Spleen (tissue), 11 donors: ENCODE data around the gene TCEA2. TPM values are rescaled to one million over a fixed set of nuclear protein-coding genes. Genes with fewer than 3 reads are reported as not detected.
A peak's percentile ranks its signal among the peaks of the same experiment; 100 is the strongest.

Experiments
- DNase-seq: peaks from one replicate; pipeline ENCODE4 v3.0.0-alpha.2; 2020
- H3K27ac ChIP-seq, 8 donors: fragments of 200-600 bp; sonication (generic) in 7 of 8; 1 replicate in 4 of 8; 2 replicates in 4 of 8; pipeline versions ENCODE4 v1.5.0 to v1.8.0; 2016 to 2021; ENCODE audit warnings: inconsistent platforms in 4 of 8, mild to moderate bottlenecking in 4 of 8, moderate library complexity in 1 of 8
- H3K27me3 ChIP-seq, 7 donors: fragments of 200-600 bp; sonication (generic) in 6 of 7; replicated peaks in 1 of 7; 1 replicate in 4 of 7; 2 replicates in 3 of 7; pipeline versions ENCODE4 v1.5.0 to v1.8.0; 2016 to 2021; ENCODE audit warnings: inconsistent platforms in 3 of 7, mild to moderate bottlenecking in 1 of 7
- H3K36me3 ChIP-seq, 6 donors: fragments of 200-600 bp; sonication (generic) in 5 of 6; 1 replicate in 4 of 6; 2 replicates in 2 of 6; pipeline versions ENCODE4 v1.5.0 to v1.8.0; 2016 to 2021; ENCODE audit warnings: inconsistent platforms in 2 of 6
- H3K4me1 ChIP-seq, 6 donors: fragments of 200-600 bp; sonication (generic) in 5 of 6; 1 replicate in 3 of 6; 2 replicates in 3 of 6; pipeline versions ENCODE4 v1.5.0 to v1.8.0; 2016 to 2021; ENCODE audit warnings: inconsistent platforms in 3 of 6
- H3K4me3 ChIP-seq, 8 donors: fragments of 200-600 bp; sonication (generic) in 7 of 8; 1 replicate in 4 of 8; 2 replicates in 4 of 8; pipeline versions ENCODE4 v1.5.0 to v1.8.0; 2016 to 2021; ENCODE audit warnings: inconsistent platforms in 4 of 8, mild to moderate bottlenecking in 4 of 8, moderate library complexity in 2 of 8
- H3K9me3 ChIP-seq, 8 donors: fragments of 200-600 bp; sonication (generic) in 7 of 8; 1 replicate in 4 of 8; 2 replicates in 4 of 8; pipeline versions ENCODE4 v1.5.0 to v1.8.0; 2016 to 2021; ENCODE audit warnings: inconsistent platforms in 4 of 8
- CTCF ChIP-seq, 11 experiments: fragments of 200-600 bp in 7 of 11; fragments of 450-650 bp in 4 of 11; sonication (generic) in 4 of 11; IDR thresholded peaks in 8 of 11; conservative IDR thresholded peaks in 3 of 11; 1 replicate in 7 of 11; 2 replicates in 4 of 11; pipeline versions ENCODE4 v1.4.0 to v1.8.0; 2016 to 2021; ENCODE audit warnings: antibody characterized with exemption in 11 of 11, inconsistent platforms in 4 of 11, mild to moderate bottlenecking in 1 of 11
- POLR2A ChIP-seq, 3 donors: fragments of 450-650 bp; IDR thresholded peaks; one replicate each; pipeline ENCODE4 v1.5.1; 2017; ENCODE audit warnings: antibody characterized with exemption in 3 of 3, mild to moderate bottlenecking in 1 of 3
- POLR2AphosphoS5 ChIP-seq, 3 donors: sonication (generic); formaldehyde crosslinking; IDR thresholded peaks; one replicate each; pipeline ENCODE4 v1.5.1; 2017; ENCODE audit warnings: antibody characterized with exemption in 3 of 3
- WGBS, 5 donors: extraction: QIAGEN DNeasy Blood & Tissue Kit in 3 of 5; methylation state at CpG; one replicate each; pipeline versions ENCODE4 v1.1.5 to v1.1.7; 2013 to 2018; 5-methylcytosine and 5-hydroxymethylcytosine counted together
- intact Hi-C: fragments of 100-400 bp; cut with DNase I; formaldehyde crosslinking; loops from one replicate; pipeline ENCODE4 v1.15.0; 2023; ENCODE audit warnings: low total_unique reads
- polyA plus RNA-seq, 3 donors: library from polyadenylated mRNA; stranded (reverse); fragments of 200-250 nt; gene quantifications; one replicate each; pipeline ENCODE4 v1.2.1, GENCODE V29; 2013
- total RNA-seq, 7 donors: library from RNA; depleted of rRNA in 3 of 7; stranded (reverse); fragments of >200 nt in 3 of 7; fragmentation: NEBNext Ultra II Directional in 4 of 7; extraction: Animal tissue kit (Norgen Biotek cat#: 25700) in 4 of 7; gene quantifications; one replicate each; pipeline versions ENCODE4 v1.1.0 to v1.2.1, GENCODE V29; 2016 to 2021
- donor health status: healthy with polysubstance abuse.
- donor health status: DM: no; HTN: no; CAD: no; lungs with moderate emphysema.
- donor health status: DM: no; HTN: no; CAD: no.
- donor health status: Bipolar disorder and iron deficiency.
- donor health status: healthy.
- donor health status: DM: no; HTN: no; CAD: no.
- donor health status: DM: yes; HTN: yes; CAD: no.

TCEA2 gene
- total and polyA plus RNA-seq, 10 donors, result 18.6 to 60.8 (median 43.2) TPM

- H3K4me3 ChIP-seq, result no peak overlapping the region
- H3K4me1 ChIP-seq, result peaks cover 28 to 100% (median 87%) of the 10 kb centered on the region in 6 donors
- peaks cover 0 to 28% (median 21%) of the 10 kb centered on the region in 6 donors for H3K36me3 ChIP-seq
- intact Hi-C loops, result no loop called here
- H3K9me3 ChIP-seq, result no peaks in the 10 kb centered on the region
- DNase-seq, result no peak
- 47 to 65% (median 54%) methylated on average over 10 to 12 of the region's 12 CpGs for WGBS, 5 donors
- TF ChIP-seq POLR2AphosphoS5 (IDR thresholded peaks at IDR 0.05) (peak in 2 of 3 donors; percentile 34 to 63), CTCF (IDR thresholded peaks at IDR 0.05 in 8 of 11, conservative IDR thresholded peaks at IDR 0.05 in 3 of 11) (no peak)
- peak overlapping the region in 1 of 8 donors; percentile 39 for H3K27ac ChIP-seq
- no peaks in the 10 kb centered on the region for H3K27me3 ChIP-seq
These were observed 5.6 kb downstream of the TCEA2 start for GRCh38 chr20:64068386-64069208.

- Histone ChIP-seq H3K27ac (peak overlapping the region in 1 of 8 donors; percentile 39), H3K27me3 (no peaks in the 10 kb centered on the region), H3K4me3 (no peak overlapping the region), H3K4me1 (peaks cover 22 to 100% (median 84%) of the 10 kb centered on the region in 6 donors), H3K9me3 (no peaks in the 10 kb centered on the region), H3K36me3 (peaks cover 0 to 34% (median 27%) of the 10 kb centered on the region in 6 donors)
- DNase-seq, result no peak
- intact Hi-C loops, result no loop called here
- TF ChIP-seq CTCF (IDR thresholded peaks at IDR 0.05 in 8 of 11, conservative IDR thresholded peaks at IDR 0.05 in 3 of 11), result no peak
- TF ChIP-seq POLR2AphosphoS5 (IDR thresholded peaks at IDR 0.05), result no peak
- TF ChIP-seq POLR2A (IDR thresholded peaks at IDR 0.05), result no peak
- 80 to 85% (median 82%) methylated on average over 10 to 20 of the region's 20 CpGs for WGBS, 5 donors
These were observed 6.2 kb downstream of the TCEA2 start for GRCh38 chr20:64069209-64069613.

- Histone ChIP-seq H3K36me3 (peaks cover 0 to 39% (median 32%) of the 10 kb centered on the region in 6 donors), H3K27ac (no peak overlapping the region), H3K4me1 (peaks cover 18 to 100% (median 81%) of the 10 kb centered on the region in 6 donors), H3K4me3 (no peak overlapping the region), H3K27me3 (no peaks in the 10 kb centered on the region), H3K9me3 (no peaks in the 10 kb centered on the region)
- WGBS, 5 donors, result 44 to 77% (median 63%) methylated on average over 4 to 14 of the region's 14 CpGs
- intact Hi-C loops, result no loop called here
- no peak for TF ChIP-seq POLR2A (IDR thresholded peaks at IDR 0.05)
- peak; percentile 48 to 87 (median 79) for TF ChIP-seq CTCF (IDR thresholded peaks at IDR 0.05 in 8 of 11, conservative IDR thresholded peaks at IDR 0.05 in 3 of 11)
- TF ChIP-seq POLR2AphosphoS5 (IDR thresholded peaks at IDR 0.05), result peak; percentile 35 to 77 (median 38)
- DNase-seq, result peak; percentile 85
These were observed 6.7 kb downstream of the TCEA2 start for GRCh38 chr20:64069614-64070243.
